Subcutaneous abdominal adipose tissue (tissue), 5 donors: Measurements from ENCODE around the gene LRP2BP.

Experiments
- H3K27ac ChIP-seq: one replicate; pipeline ENCODE4 v1.7.0; 2013; ENCODE audit warnings: low read depth, mild to moderate bottlenecking, inconsistent platforms, low read length, moderate library complexity
- H3K27me3 ChIP-seq, 5 donors: one replicate each; pipeline ENCODE4 v1.7.0; 2013; ENCODE audit warnings: low read length in 5 of 5, inconsistent platforms in 1 of 5; ENCODE audit not compliant: control insufficient read depth in 5 of 5, insufficient read depth in 4 of 5
- H3K36me3 ChIP-seq, 5 donors: one replicate each; pipeline ENCODE4 v1.7.0; 2013; ENCODE audit warnings: low read length in 5 of 5; ENCODE audit not compliant: control insufficient read depth in 5 of 5, insufficient read depth in 5 of 5
- H3K4me1 ChIP-seq, 5 donors: one replicate each; pipeline ENCODE4 v1.7.0; 2013; ENCODE audit warnings: low read length in 5 of 5, mild to moderate bottlenecking in 3 of 5, moderate library complexity in 1 of 5; ENCODE audit not compliant: control insufficient read depth in 5 of 5, insufficient read depth in 5 of 5
- H3K4me3 ChIP-seq, 5 donors: one replicate each; pipeline ENCODE4 v1.7.0; 2013; ENCODE audit warnings: low read length in 5 of 5, low read depth in 1 of 5
- H3K9ac ChIP-seq, 5 donors: one replicate each; pipeline ENCODE4 v1.7.0; 2013; ENCODE audit warnings: low read length in 5 of 5, mild to moderate bottlenecking in 4 of 5, moderate library complexity in 3 of 5
- H3K9me3 ChIP-seq, 5 donors: one replicate each; pipeline ENCODE4 v1.7.0; 2013; ENCODE audit warnings: low read length in 5 of 5; ENCODE audit not compliant: control insufficient read depth in 5 of 5
- donor health status: healthy.
- donor health status: healthy.
- donor health status: healthy.
- donor health status: healthy.
- donor health status: healthy.

The LRP2BP gene

DNA sequence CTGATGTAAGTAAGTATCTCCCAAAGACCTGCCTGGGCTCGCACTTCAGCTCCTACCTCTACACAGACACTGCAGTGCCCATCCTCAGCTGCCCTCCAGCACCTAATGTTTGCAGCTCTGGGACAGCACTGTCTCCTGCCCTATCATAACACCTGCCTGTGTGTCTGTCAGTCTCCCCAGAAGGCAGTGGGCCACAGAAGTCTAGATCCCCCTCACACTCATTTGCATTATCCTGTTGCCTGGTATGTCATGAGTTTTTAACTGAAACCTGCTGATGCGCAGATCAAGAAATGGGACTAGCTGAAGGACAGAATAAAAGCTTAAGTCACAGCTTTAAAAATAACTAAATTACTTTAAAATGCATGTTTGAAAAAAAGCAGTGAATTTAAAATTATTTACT is 43.0 kb downstream of the LRP2BP start:
- Histone ChIP-seq H3K27ac (no peak overlapping the region), H3K4me3 (no peak overlapping the region), H3K9me3 (no peaks in the 10 kb centered on the region), H3K9ac (no peak overlapping the region), H3K36me3 (peaks cover 4 to 27% (median 18%) of the 10 kb centered on the region in 5 donors), H3K4me1 (no peaks in the 10 kb centered on the region), H3K27me3 (no peaks in the 10 kb centered on the region)

DNA sequence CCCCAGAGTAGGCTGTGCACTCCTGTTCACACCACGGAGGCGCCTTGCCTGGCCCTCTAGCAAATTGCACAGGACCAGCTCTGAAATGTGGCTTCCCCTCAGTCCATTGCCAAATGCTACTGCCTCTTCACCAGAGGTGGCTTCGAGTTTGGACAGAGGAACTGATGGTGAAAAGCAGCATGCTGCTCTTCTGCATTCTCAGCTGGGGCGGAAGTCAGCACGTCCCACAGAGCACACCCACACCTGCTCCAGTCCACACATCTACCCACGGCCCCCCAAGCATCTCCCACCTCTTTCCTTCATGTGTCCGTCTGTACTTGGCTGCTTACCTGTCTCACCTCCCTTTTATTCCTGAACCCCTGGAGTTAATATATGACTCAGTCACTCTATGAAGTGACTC is 43.5 kb downstream of the LRP2BP start:
- no peaks in the 10 kb centered on the region for H3K27me3 ChIP-seq
- H3K36me3 ChIP-seq: peaks cover 4 to 27% (median 18%) of the 10 kb centered on the region in 5 donors
- no peaks in the 10 kb centered on the region for H3K9me3 ChIP-seq
- H3K27ac ChIP-seq: no peak overlapping the region
- H3K4me1 ChIP-seq: no peaks in the 10 kb centered on the region
- H3K4me3 ChIP-seq: no peak overlapping the region
- no peak overlapping the region for H3K9ac ChIP-seq

DNA sequence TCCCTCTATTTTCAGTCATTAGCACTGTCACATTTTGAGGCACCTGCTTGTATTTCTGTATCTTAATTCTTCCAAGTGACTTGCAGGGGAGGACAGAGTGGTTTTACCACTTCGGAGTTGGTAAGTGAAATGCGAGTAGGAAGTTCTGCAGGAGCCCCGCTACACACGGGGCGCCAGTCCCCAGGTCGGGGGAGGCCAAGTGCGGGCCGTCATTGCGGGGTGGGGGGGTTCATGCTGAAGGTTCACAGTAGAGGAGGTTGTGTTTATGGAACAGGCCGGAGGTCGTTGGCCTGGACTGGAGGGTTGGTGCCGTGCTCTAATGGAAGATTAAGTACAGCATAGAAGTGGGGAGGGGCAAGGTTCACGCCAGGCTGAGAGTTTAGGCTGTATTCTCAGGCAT is 44.0 kb downstream of the LRP2BP start:
- Histone ChIP-seq H3K9ac (no peak overlapping the region), H3K27ac (no peak overlapping the region), H3K4me3 (no peak overlapping the region), H3K36me3 (peaks cover 8 to 31% (median 23%) of the 10 kb centered on the region in 5 donors), H3K4me1 (no peaks in the 10 kb centered on the region), H3K9me3 (no peaks in the 10 kb centered on the region), H3K27me3 (no peaks in the 10 kb centered on the region)

DNA sequence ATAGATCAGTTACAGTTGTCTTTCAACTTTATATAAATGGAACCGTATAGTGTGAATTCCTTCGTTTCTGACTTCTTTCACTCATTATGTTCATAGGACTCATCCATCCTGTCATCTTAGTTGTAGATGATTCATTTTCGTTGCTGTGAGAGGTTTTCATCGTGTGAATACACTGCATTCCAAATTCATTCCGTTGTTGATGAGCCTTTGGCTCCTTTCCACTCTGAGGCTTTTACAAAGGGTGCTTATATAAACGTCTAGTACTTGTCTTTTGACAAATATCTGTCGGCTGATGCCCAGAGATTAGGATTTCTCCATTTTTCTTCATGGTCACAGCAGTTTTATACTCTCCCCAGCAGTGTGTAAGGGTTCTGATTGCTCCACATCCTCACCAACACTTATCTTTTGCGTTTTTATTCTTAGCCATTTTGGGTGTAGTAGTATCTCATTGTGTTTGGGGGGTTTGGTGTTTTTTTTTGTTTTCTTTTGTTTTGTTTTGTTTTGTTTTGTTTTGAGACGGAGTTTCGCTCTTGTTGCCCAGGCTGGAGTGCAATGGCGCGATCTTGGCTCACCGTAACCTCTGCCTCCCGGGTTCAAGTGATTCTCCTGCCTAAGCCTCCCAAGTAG is 48.6 kb downstream of the LRP2BP start:
- Histone ChIP-seq H3K9ac (no peak overlapping the region), H3K27me3 (no peaks in the 10 kb centered on the region), H3K36me3 (peaks cover 13 to 24% (median 15%) of the 10 kb centered on the region in 5 donors), H3K27ac (no peak overlapping the region), H3K9me3 (no peaks in the 10 kb centered on the region), H3K4me3 (no peak overlapping the region), H3K4me1 (peaks cover 0 to 18% (median 7%) of the 10 kb centered on the region in 5 donors)

DNA sequence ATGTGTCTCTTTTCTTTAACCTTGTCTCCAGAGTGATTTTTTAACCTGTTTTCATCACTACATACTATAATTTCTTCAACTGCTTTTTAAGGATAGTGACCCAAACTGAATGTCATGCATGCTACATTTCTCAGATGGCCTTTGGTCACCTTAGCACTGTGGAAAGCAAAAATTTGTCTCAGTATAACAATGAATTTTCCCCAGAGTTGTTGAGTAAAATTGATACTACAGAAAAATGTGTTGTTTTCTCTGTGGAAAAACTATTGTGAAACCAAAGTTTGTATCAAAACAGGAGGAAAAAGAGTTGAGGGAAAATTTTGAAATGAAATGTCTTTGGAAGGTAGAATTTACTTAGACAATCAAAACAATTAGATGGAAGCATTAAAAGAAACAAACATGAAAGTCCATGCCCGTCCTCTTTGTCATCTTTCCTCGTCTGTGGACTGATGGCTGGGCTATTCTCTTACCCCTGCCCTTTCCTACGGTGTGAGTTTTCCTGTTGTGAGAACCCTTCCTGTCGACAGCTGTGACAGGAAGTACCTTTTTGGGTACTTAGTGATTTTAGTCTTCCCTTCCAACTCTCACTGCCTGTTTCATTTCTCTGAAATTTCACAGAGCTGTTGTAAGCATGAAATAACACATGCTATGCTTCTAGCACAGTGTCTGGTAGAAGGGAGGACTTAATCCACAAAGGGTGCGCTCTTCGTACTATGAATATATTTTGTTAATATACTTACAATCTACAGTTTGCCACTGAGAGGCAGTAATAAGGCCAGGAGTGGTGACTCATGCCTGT is 50.8 kb downstream of the LRP2BP start:
- Histone ChIP-seq H3K27ac (no peak overlapping the region), H3K4me1 (peaks cover 0 to 18% (median 7%) of the 10 kb centered on the region in 5 donors), H3K9ac (no peak overlapping the region), H3K9me3 (no peaks in the 10 kb centered on the region), H3K4me3 (peak overlapping the region in 1 of 5 donors; percentile 8), H3K36me3 (peaks cover 16 to 20% (median 17%) of the 10 kb centered on the region in 5 donors), H3K27me3 (no peaks in the 10 kb centered on the region)

DNA sequence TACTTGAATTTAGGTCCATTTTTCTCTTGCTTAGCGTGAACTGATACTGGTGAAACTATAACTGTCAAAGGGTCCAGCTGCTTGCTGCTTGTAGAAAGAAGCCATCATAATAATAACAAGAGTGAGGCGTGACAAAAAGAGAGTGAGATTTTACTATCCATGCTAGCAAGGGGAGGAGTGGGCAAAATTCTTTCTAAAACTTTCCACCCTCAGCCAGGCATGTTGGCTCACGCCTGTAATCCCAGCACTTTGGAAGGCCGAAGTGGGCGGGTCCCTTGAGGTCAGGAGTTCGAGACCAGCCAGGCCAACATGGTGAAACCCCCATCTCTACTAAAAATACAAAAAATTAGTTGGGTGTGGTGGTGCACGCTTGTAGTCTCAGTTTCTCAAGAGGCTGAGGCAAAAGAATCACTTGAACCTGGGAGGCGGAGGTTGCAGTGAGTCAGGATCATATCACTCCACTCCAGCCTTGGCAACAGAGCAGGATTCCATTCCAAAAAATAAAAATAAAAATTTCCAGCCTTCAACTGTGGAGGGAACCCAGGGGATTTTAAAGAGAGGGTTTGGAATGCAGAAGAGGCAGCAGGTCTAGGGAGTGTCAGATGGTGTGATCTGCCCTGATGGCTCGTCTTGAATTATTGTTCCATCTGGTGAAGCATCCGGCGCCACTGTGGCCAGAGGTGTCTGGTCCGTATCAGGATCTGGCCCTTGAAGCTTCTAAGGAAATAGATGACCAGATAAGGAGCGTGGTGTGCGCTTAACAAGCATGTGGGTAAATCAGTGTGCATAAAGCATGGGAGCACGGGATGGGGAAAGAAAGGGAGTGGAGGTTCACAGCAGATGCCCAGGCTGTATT is 51.8 kb downstream of the LRP2BP start:
- H3K27ac ChIP-seq: no peak overlapping the region
- peak overlapping the region in 2 of 5 donors; percentile 8 to 30 for H3K4me3 ChIP-seq
- H3K4me1 ChIP-seq: peaks cover 0 to 18% (median 7%) of the 10 kb centered on the region in 5 donors
- peaks cover 15 to 24% (median 17%) of the 10 kb centered on the region in 5 donors for H3K36me3 ChIP-seq
- H3K27me3 ChIP-seq: no peaks in the 10 kb centered on the region
- H3K9me3 ChIP-seq: no peaks in the 10 kb centered on the region
- no peak overlapping the region for H3K9ac ChIP-seq

DNA sequence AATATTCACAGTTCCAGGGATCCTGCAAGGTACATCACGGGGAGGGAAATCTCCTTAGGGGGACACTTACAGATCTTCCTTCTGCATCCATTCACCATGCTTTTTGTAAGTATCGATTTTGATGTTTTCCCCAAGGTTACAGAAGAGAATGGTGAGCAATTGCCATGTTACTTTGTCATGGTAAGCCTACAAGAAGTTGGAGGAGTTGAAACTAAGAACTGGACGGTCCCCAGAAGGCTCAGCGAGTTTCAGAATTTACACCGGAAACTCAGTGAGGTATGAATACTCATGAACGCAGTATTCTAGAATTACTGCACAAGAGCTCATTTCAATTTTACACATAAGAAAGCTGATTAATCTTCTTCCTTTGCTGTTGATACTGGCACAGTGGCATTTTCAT is 53.9 kb downstream of the LRP2BP start:
- H3K9ac ChIP-seq: no peak overlapping the region
- H3K4me3 ChIP-seq: no peak overlapping the region
- H3K27ac ChIP-seq: no peak overlapping the region

DNA sequence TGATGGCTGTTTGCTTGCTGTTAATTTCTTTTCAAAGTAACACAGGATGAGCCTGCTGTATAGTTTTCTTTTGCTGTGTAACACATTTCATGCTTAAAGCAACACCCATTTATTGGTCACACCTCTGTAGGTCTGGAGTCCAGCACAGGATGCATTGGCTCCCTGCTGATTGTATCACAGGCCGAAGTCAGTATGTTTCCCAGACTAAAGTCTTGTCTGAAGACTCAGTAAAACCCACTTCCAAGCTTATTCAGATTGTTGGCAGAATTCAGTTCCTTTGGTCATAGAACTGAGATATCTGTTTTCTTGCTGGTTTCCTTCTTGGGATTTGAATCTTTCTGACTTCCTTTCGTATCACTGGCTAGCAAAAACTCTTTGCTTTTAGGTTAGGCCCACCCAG is 54.3 kb downstream of the LRP2BP start:
- no peak overlapping the region for H3K9ac ChIP-seq
- no peak overlapping the region for H3K27ac ChIP-seq
- H3K27me3 ChIP-seq: no peaks in the 10 kb centered on the region
- H3K9me3 ChIP-seq: peaks cover 0 to 3% (median 0%) of the 10 kb centered on the region in 5 donors
- no peak overlapping the region for H3K4me3 ChIP-seq
- peaks cover 5 to 16% (median 12%) of the 10 kb centered on the region in 5 donors for H3K36me3 ChIP-seq
- H3K4me1 ChIP-seq: peaks cover 0 to 18% (median 7%) of the 10 kb centered on the region in 5 donors

More for the DNA sequence above, 53.9 kb downstream of the LRP2BP start:
- Histone ChIP-seq H3K4me1 (peaks cover 0 to 18% (median 7%) of the 10 kb centered on the region in 5 donors), H3K36me3 (peaks cover 7 to 17% (median 15%) of the 10 kb centered on the region in 5 donors), H3K9me3 (peaks cover 0 to 3% (median 0%) of the 10 kb centered on the region in 5 donors), H3K27me3 (no peaks in the 10 kb centered on the region)

DNA sequence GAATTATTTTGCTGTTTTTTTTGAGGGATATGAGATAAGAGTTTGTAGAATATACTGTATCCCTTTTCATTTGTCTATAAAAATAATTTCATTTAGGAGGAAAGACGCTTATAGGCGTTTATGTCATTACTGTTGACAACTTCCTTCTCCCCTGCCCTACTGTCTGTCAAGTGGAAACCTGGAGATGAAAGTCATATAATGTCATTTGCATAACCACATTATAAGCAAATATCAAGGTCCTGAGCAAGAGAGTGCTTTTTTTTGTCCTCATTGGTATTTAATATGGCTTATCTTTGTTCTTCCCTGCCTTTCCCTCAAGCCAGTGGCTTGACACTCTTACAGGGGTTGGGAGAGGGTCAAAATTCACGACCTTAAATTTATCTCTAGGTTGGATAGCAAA is 55.8 kb downstream of the LRP2BP start:
- H3K4me1 ChIP-seq: peaks cover 0 to 17% (median 7%) of the 10 kb centered on the region in 5 donors

More for the DNA sequence above, 55.8 kb downstream of the LRP2BP start:
- H3K27me3 ChIP-seq: no peaks in the 10 kb centered on the region
- H3K4me3 ChIP-seq: no peak overlapping the region
- H3K9me3 ChIP-seq: peaks cover 0 to 3% (median 0%) of the 10 kb centered on the region in 5 donors
- H3K9ac ChIP-seq: no peak overlapping the region
- H3K27ac ChIP-seq: no peak overlapping the region
- peaks cover 5 to 18% (median 12%) of the 10 kb centered on the region in 5 donors for H3K36me3 ChIP-seq
